ENCODE results near the gene NFX1. TPM values are rescaled to one million over a fixed set of nuclear protein-coding genes. Genes with fewer than 3 reads are reported as not detected.

Gene NFX1
- total and polyA plus RNA-seq, 9 of the 15 experiments (the other 6 are each of a cell fraction or from before 2014, with no cell fraction given): 8.8 to 38.9 (median 26.8) TPM

GRCh38 chr9:33375841-33376321 lies 85.6 kb downstream of the NFX1 start (continued):
- TF ChIP-seq ZNF79 (CRISPR knock-in tag; IDR thresholded peaks at IDR 0.05; ENCODE audit: low read depth) (no peak), ZNF785 (CRISPR knock-in tag; IDR thresholded peaks at IDR 0.05) (no peak), NFIX (CRISPR knock-in tag; IDR thresholded peaks at IDR 0.05; ENCODE audit: low read depth) (no peak), CBFB (CRISPR knock-in tag; IDR thresholded peaks at IDR 0.05) (no peak), HDGF (IDR thresholded peaks at IDR 0.05) (no peak), ZNF449 (CRISPR knock-in tag; IDR thresholded peaks at IDR 0.05) (no peak), CAMTA2 (CRISPR knock-in tag; conservative IDR thresholded peaks at IDR 0.05) (no peak), ARID3B (CRISPR knock-in tag; IDR thresholded peaks at IDR 0.05; ENCODE audit: borderline replicate concordance) (no peak), ZNF707 (CRISPR knock-in tag; conservative IDR thresholded peaks at IDR 0.05) (no peak), FOXA1 (IDR thresholded peaks at IDR 0.05; ENCODE audit: borderline replicate concordance) (no peak), ZNF511 (CRISPR knock-in tag; IDR thresholded peaks at IDR 0.05) (no peak), CREB3 (tag; conservative IDR thresholded peaks at IDR 0.05; ENCODE audit: low read depth) (no peak), GTF2A2 (tag; IDR thresholded peaks at IDR 0.05) (no peak), GATAD2A (IDR thresholded peaks at IDR 0.05) (no peak), FOXJ2 (tag; IDR thresholded peaks at IDR 0.05) (no peak), BCL6 (CRISPR knock-in tag; IDR thresholded peaks at IDR 0.05) (no peak), CBFA2T3 (IDR thresholded peaks at IDR 0.05) (peak; percentile 89), TSHZ1 (CRISPR knock-in tag; IDR thresholded peaks at IDR 0.05) (no peak), HNRNPL (IDR thresholded peaks at IDR 0.05; ENCODE audit: low read depth, low read length) (no peak), ATF4 (CRISPR knock-in tag; IDR thresholded peaks at IDR 0.05) (no peak), CBX3 (IDR thresholded peaks at IDR 0.05; ENCODE audit: borderline replicate concordance in 1 of 2, low read length in 2 of 2) (no peak), TCF3 (CRISPR knock-in tag; IDR thresholded peaks at IDR 0.05) (peak; percentile 65)

All from K562 (cell line).